H9 (cell line): Measurements from ENCODE around the gene SLC39A2. TPM values are rescaled to one million over a fixed set of nuclear protein-coding genes. Genes with fewer than 3 reads are reported as not detected.

Source experiments
- DNase-seq: peaks from one replicate; pipeline ENCODE4 v3.0.0-alpha.2; 2017
- H2AFZ ChIP-seq: one replicate; pipeline ENCODE4 v1.6.1; 2013; ENCODE audit warnings: mild to moderate bottlenecking, low read length, control low read depth, moderate library complexity
- H2AK5ac ChIP-seq: 2 replicates; pipeline ENCODE4 v1.6.1; 2013; ENCODE audit warnings: low read length, control low read depth, mixed read lengths; ENCODE audit not compliant: insufficient read length
- H2BK120ac ChIP-seq: one replicate; pipeline ENCODE4 v1.6.1; 2013; ENCODE audit warnings: low read depth, mild to moderate bottlenecking, low read length, control low read depth, inconsistent platforms; ENCODE audit not compliant: poor library complexity, severe bottlenecking
- H2BK12ac ChIP-seq: 2 replicates; pipeline ENCODE4 v1.6.1; 2013; ENCODE audit warnings: low read length, control low read depth, mixed read lengths, low read depth; ENCODE audit not compliant: insufficient read length
- H2BK15ac ChIP-seq: 2 replicates; pipeline ENCODE4 v1.6.1; 2013; ENCODE audit warnings: low read depth, low read length, control low read depth
- H2BK20ac ChIP-seq: one replicate; pipeline ENCODE4 v1.6.1; 2013; ENCODE audit warnings: low read depth, mild to moderate bottlenecking, low read length, control low read depth, inconsistent platforms; ENCODE audit not compliant: poor library complexity, severe bottlenecking
- H2BK5ac ChIP-seq: 2 replicates; pipeline ENCODE4 v1.6.1; 2013; ENCODE audit warnings: low read length, control low read depth, mixed read lengths; ENCODE audit not compliant: insufficient read length
- H3K14ac ChIP-seq: 2 replicates; pipeline ENCODE4 v1.6.1; 2013; ENCODE audit warnings: low read length, control low read depth; ENCODE audit not compliant: insufficient read depth
- H3K18ac ChIP-seq: 2 replicates; pipeline ENCODE4 v1.6.1; 2013; ENCODE audit warnings: low read depth, mild to moderate bottlenecking, mixed read lengths, low read length, control low read depth; ENCODE audit not compliant: insufficient read length
- H3K23ac ChIP-seq: 2 replicates; pipeline ENCODE4 v1.6.1; 2013; ENCODE audit warnings: low read length, control low read depth, mixed read lengths, low read depth; ENCODE audit not compliant: insufficient read length
- H3K23me2 ChIP-seq: 2 replicates; pipeline ENCODE4 v1.6.1; 2013; ENCODE audit warnings: low read depth, mild to moderate bottlenecking, mixed read lengths, low read length, control low read depth; ENCODE audit not compliant: insufficient read length, poor library complexity, severe bottlenecking
- H3K27ac ChIP-seq: 2 replicates; pipeline ENCODE4 v1.5.1; 2013; ENCODE audit warnings: low read length, control low read depth, mixed read lengths, low read depth; ENCODE audit not compliant: insufficient read length
- H3K27me3 ChIP-seq: 2 replicates; pipeline ENCODE4 v1.6.1; 2013; ENCODE audit warnings: low read length, control low read depth, inconsistent platforms; ENCODE audit not compliant: insufficient read depth
- H3K4ac ChIP-seq: 2 replicates; pipeline ENCODE4 v1.6.1; 2013; ENCODE audit warnings: low read depth, mild to moderate bottlenecking, control low read depth, inconsistent platforms, low read length, moderate library complexity
- H3K4me1 ChIP-seq: 2 replicates; pipeline ENCODE4 v1.6.1; 2013; ENCODE audit warnings: low read length, control low read depth, inconsistent platforms; ENCODE audit not compliant: insufficient read depth
- H3K4me2 ChIP-seq: 2 replicates; pipeline ENCODE4 v1.6.1; 2013; ENCODE audit warnings: low read length, control low read depth, mixed read lengths; ENCODE audit not compliant: insufficient read length, insufficient read depth
- H3K56ac ChIP-seq: 2 replicates; pipeline ENCODE4 v1.6.1; 2013; ENCODE audit warnings: low read depth, mild to moderate bottlenecking, mixed read lengths, low read length, control low read depth; ENCODE audit not compliant: insufficient read length
- H3K79me1 ChIP-seq: 2 replicates; pipeline ENCODE4 v1.6.1; 2013; ENCODE audit warnings: low read depth, mild to moderate bottlenecking, moderate library complexity, low read length, control low read depth, inconsistent platforms; ENCODE audit not compliant: insufficient read depth, poor library complexity, severe bottlenecking
- H3K79me2 ChIP-seq: 2 replicates; pipeline ENCODE4 v1.6.1; 2013; ENCODE audit warnings: low read length, control low read depth, inconsistent platforms; ENCODE audit not compliant: insufficient read depth
- H3K9ac ChIP-seq: 2 replicates; pipeline ENCODE4 v1.6.1; 2013; ENCODE audit warnings: low read length, control low read depth, mixed read lengths; ENCODE audit not compliant: insufficient read length; ENCODE audit errors: extremely low read depth
- H3K9me3 ChIP-seq: one replicate; pipeline ENCODE4 v1.6.1; 2013; ENCODE audit warnings: low read depth, low read length, inconsistent platforms; ENCODE audit not compliant: control insufficient read depth
- H3T11ph ChIP-seq: one replicate; pipeline ENCODE4 v1.6.1; 2013; ENCODE audit warnings: mild to moderate bottlenecking, low read length, control low read depth, inconsistent platforms
- H4K20me1 ChIP-seq: one replicate; pipeline ENCODE4 v1.6.1; 2013; ENCODE audit not compliant: control insufficient read depth, insufficient read length, insufficient read depth
- H4K5ac ChIP-seq: 2 replicates; pipeline ENCODE4 v1.6.1; 2013; ENCODE audit warnings: low read depth, mild to moderate bottlenecking, mixed read lengths, low read length, control low read depth; ENCODE audit not compliant: insufficient read length
- H4K8ac ChIP-seq: replicated peaks from 2 replicates; pipeline ENCODE4 v1.6.1; 2013; ENCODE audit warnings: low read length, control low read depth, mixed read lengths, low read depth; ENCODE audit not compliant: insufficient read length
- H4K91ac ChIP-seq: 2 replicates; pipeline ENCODE4 v1.6.1; 2013; ENCODE audit warnings: low read depth, mild to moderate bottlenecking, moderate library complexity, mixed read lengths, low read length, control low read depth; ENCODE audit not compliant: insufficient read length
- H3K27ac Mint-ChIP-seq, 3 experiments: 2 replicates in 2 of 3; 3 replicates in 1 of 3; pipeline ENCODE4 v1.8.0; 2020 to 2021; ENCODE audit warnings: mixed read lengths in 3 of 3, mild to moderate bottlenecking in 1 of 3, moderate library complexity in 1 of 3
- H3K27me3 Mint-ChIP-seq: 2 replicates; pipeline ENCODE4 v1.8.0; 2021; ENCODE audit warnings: low read depth, mild to moderate bottlenecking, moderate library complexity, mixed read lengths
- H3K36me3 Mint-ChIP-seq, 3 experiments: 2 replicates in 2 of 3; 3 replicates in 1 of 3; pipeline ENCODE4 v1.8.0; 2020 to 2021; ENCODE audit warnings: low read depth in 3 of 3, mixed read lengths in 3 of 3; ENCODE audit not compliant: insufficient read depth in 1 of 3
- H3K4me1 Mint-ChIP-seq, 2 experiments: 2 replicates each; pipeline ENCODE4 v1.8.0; 2020; ENCODE audit warnings: mixed read lengths in 2 of 2
- H3K4me3 Mint-ChIP-seq, 2 experiments: 2 replicates in 1 of 2; 3 replicates in 1 of 2; pipeline ENCODE4 v1.8.0; 2020 to 2021; ENCODE audit warnings: mild to moderate bottlenecking in 2 of 2, mixed read lengths in 2 of 2, moderate library complexity in 1 of 2
- H3K9me3 Mint-ChIP-seq, 2 experiments: 2 replicates in 1 of 2; 3 replicates in 1 of 2; pipeline ENCODE4 v1.8.0; 2020; ENCODE audit warnings: mild to moderate bottlenecking in 2 of 2, mixed read lengths in 2 of 2, moderate library complexity in 1 of 2
- WGBS: extraction: QIAGEN DNeasy Blood & Tissue Kit; methylation state at CpG from one replicate; pipeline ENCODE4 v1.1.7; 2013; ENCODE audit warnings: missing lambda C conversion rate, low lambda C conversion rate, mixed read lengths; ENCODE audit not compliant: insufficient read length; ENCODE audit errors: extremely low coverage; 5-methylcytosine and 5-hydroxymethylcytosine counted together
- total RNA-seq: library from RNA; stranded (reverse); gene quantifications from 2 replicates; pipeline ENCODE4 v1.2.1, GENCODE V29; 2021
- TF ChIP-seq, protein P1 (sequence below): fragments of 200-600 bp; sonication (generic); conservative IDR thresholded peaks from 3 replicates; pipeline ENCODE4 v1.8.0; 2021; ENCODE audit warnings: antibody characterized with exemption, mild to moderate bottlenecking

The SLC39A2 gene
- total RNA-seq, 1 experiment from 2014 or later: not detected

DNA sequence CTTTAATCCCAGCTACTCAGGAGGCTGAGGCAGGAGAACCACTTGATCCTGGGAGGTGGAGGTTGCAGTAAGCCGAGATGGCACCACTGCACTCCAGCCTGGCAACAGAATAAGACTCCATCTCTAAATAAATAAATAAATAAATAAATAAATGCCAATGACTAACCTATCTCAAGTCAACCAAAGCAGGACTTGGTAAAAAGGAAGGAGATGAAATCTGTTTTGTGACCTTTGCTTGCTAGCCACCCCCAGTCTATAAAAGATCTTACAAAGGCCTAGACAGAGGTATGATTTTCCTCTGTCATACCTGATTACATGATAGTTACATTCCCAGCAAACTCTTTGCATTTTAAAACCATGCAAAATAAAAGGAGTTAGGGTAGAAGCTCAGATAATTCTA, 22.8 kb upstream of the SLC39A2 start:
- Mint-ChIP-seq H3K4me1 (peaks cover 7% of the 10 kb centered on the region in 2 experiments; a peak in 3 of 4 replicates), H3K27ac (no peak overlapping the region), H3K27me3 (peaks cover 20% of the 10 kb centered on the region), H3K36me3 (no peaks in the 10 kb centered on the region), H3K9me3 (no peaks in the 10 kb centered on the region), H3K4me3 (no peak overlapping the region)
- no peak overlapping the region for H2BK15ac ChIP-seq
- no peak overlapping the region for H3K4me2 ChIP-seq
- H3K79me1 ChIP-seq: no peaks in the 10 kb centered on the region
- H3K9me3 ChIP-seq: no peaks in the 10 kb centered on the region
- peaks cover 4% of the 10 kb centered on the region for H3K23me2 ChIP-seq
- H3T11ph ChIP-seq: no peak overlapping the region
- H3K27ac ChIP-seq: no peak overlapping the region
- no peak overlapping the region for H2BK20ac ChIP-seq
- no CpG with 5 or more reads among the region's 1 CpG for WGBS
- no peak overlapping the region for H3K14ac ChIP-seq
- no peaks in the 10 kb centered on the region for H3K4me1 ChIP-seq
- H3K79me2 ChIP-seq: no peaks in the 10 kb centered on the region
- H2BK120ac ChIP-seq: no peak overlapping the region
- no peak overlapping the region for H3K23ac ChIP-seq
- no peak overlapping the region for H3K4ac ChIP-seq
- no peaks in the 10 kb centered on the region for H3K27me3 ChIP-seq
- no peak overlapping the region for H4K91ac ChIP-seq
- no peak overlapping the region for H2AFZ ChIP-seq
- H2BK12ac ChIP-seq: no peak overlapping the region
- H3K56ac ChIP-seq: no peak overlapping the region
- H2AK5ac ChIP-seq: no peak overlapping the region
- H4K5ac ChIP-seq: no peak overlapping the region
- no peak overlapping the region for H3K9ac ChIP-seq
- no peak for DNase-seq
- H4K20me1 ChIP-seq: no peaks in the 10 kb centered on the region
- no peak overlapping the region for H2BK5ac ChIP-seq
- no peak overlapping the region for H4K8ac ChIP-seq
- TF ChIP-seq, protein P1, sequence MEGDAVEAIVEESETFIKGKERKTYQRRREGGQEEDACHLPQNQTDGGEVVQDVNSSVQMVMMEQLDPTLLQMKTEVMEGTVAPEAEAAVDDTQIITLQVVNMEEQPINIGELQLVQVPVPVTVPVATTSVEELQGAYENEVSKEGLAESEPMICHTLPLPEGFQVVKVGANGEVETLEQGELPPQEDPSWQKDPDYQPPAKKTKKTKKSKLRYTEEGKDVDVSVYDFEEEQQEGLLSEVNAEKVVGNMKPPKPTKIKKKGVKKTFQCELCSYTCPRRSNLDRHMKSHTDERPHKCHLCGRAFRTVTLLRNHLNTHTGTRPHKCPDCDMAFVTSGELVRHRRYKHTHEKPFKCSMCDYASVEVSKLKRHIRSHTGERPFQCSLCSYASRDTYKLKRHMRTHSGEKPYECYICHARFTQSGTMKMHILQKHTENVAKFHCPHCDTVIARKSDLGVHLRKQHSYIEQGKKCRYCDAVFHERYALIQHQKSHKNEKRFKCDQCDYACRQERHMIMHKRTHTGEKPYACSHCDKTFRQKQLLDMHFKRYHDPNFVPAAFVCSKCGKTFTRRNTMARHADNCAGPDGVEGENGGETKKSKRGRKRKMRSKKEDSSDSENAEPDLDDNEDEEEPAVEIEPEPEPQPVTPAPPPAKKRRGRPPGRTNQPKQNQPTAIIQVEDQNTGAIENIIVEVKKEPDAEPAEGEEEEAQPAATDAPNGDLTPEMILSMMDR: no peak
- no peak overlapping the region for H3K18ac ChIP-seq
